CD14-positive monocyte (primary cell): ENCODE results near the gene HEPACAM2. TPM values are rescaled to one million over a fixed set of nuclear protein-coding genes. Genes with fewer than 3 reads are reported as not detected.

Source experiments
- DNase-seq, 3 donors: peaks; one replicate each; pipeline ENCODE4 v3.0.0-alpha.2; 2011 to 2022
- H2AFZ ChIP-seq: 2 replicates; pipeline ENCODE4 v1.6.0; 2012; ENCODE audit warnings: mild to moderate bottlenecking, low read depth, low read length, inconsistent platforms; ENCODE audit not compliant: insufficient read depth, poor library complexity, severe bottlenecking
- H3K27ac ChIP-seq, 2 donors: 1 replicate in 1 of 2; 2 replicates in 1 of 2; pipeline ENCODE4 v1.5.1; 2012 to 2013; ENCODE audit warnings: low read length in 2 of 2, control low read depth in 1 of 2, inconsistent platforms in 1 of 2, low read depth in 1 of 2, mild to moderate bottlenecking in 1 of 2
- H3K27me3 ChIP-seq, 2 donors: one replicate each; pipeline versions ENCODE4 v1.6.0 to v1.6.1; 2011 to 2013; ENCODE audit warnings: low read length in 2 of 2; ENCODE audit not compliant: control insufficient read depth in 2 of 2, insufficient read depth in 2 of 2
- H3K36me3 ChIP-seq, 2 donors: replicated peaks in 1 of 2; 1 replicate in 1 of 2; 2 replicates in 1 of 2; pipeline versions ENCODE4 v1.5.1 to v1.6.1; 2012 to 2013; ENCODE audit warnings: low read length in 2 of 2, control low read depth in 1 of 2, inconsistent platforms in 1 of 2, mild to moderate bottlenecking in 1 of 2; ENCODE audit not compliant: insufficient read depth in 2 of 2, control insufficient read depth in 1 of 2
- H3K4me1 ChIP-seq, 2 donors: 1 replicate in 1 of 2; 2 replicates in 1 of 2; pipeline versions ENCODE4 v1.5.1 to v1.6.1; 2012 to 2013; ENCODE audit warnings: low read length in 2 of 2, control low read depth in 1 of 2, inconsistent platforms in 1 of 2, mild to moderate bottlenecking in 1 of 2, moderate library complexity in 1 of 2; ENCODE audit not compliant: insufficient read depth in 2 of 2, control insufficient read depth in 1 of 2
- H3K4me2 ChIP-seq: replicated peaks from 2 replicates; pipeline ENCODE3; 2012; ENCODE audit warnings: low read length, moderate library complexity, mild to moderate bottlenecking; ENCODE audit not compliant: poor library complexity, severe bottlenecking; ENCODE audit errors: extremely low read depth
- H3K4me3 ChIP-seq, 3 experiments: fragments of 200-600 bp in 1 of 3; sonication (generic) in 1 of 3; replicated peaks in 1 of 3; 1 replicate in 2 of 3; 2 replicates in 1 of 3; pipeline ENCODE4 v1.5.1; 2011 to 2013; ENCODE audit warnings: low read length in 3 of 3, mild to moderate bottlenecking in 3 of 3, control low read depth in 2 of 3, low read depth in 2 of 3, inconsistent platforms in 1 of 3, moderate library complexity in 1 of 3
- H3K79me2 ChIP-seq: 2 replicates; pipeline ENCODE4 v1.6.0; 2012; ENCODE audit warnings: mild to moderate bottlenecking, control low read depth, inconsistent platforms, low read length, moderate library complexity; ENCODE audit not compliant: insufficient read depth
- H3K9ac ChIP-seq: 2 replicates; pipeline ENCODE4 v1.6.0; 2017; ENCODE audit warnings: low read length, mild to moderate bottlenecking; ENCODE audit not compliant: insufficient read depth, poor library complexity, severe bottlenecking
- H3K9me3 ChIP-seq, 2 donors: replicated peaks in 1 of 2; 1 replicate in 1 of 2; 2 replicates in 1 of 2; pipeline versions ENCODE4 v1.5.1 to v1.6.1; 2012 to 2013; ENCODE audit warnings: low read length in 2 of 2, control low read depth in 1 of 2; ENCODE audit not compliant: control insufficient read depth in 1 of 2, insufficient read depth in 1 of 2
- H4K20me1 ChIP-seq: 2 replicates; pipeline ENCODE4 v1.6.0; 2012; ENCODE audit warnings: mild to moderate bottlenecking, low read length, control low read depth, moderate library complexity; ENCODE audit not compliant: insufficient read depth
- H3K27ac Mint-ChIP-seq, 7 donors: one replicate each; pipeline ENCODE4 v1.8.0; 2020; ENCODE audit warnings: mild to moderate bottlenecking in 7 of 7, mixed read lengths in 7 of 7, moderate library complexity in 6 of 7, inconsistent platforms in 2 of 7
- H3K27me3 Mint-ChIP-seq, 3 donors: one replicate each; pipeline ENCODE4 v1.8.0; 2021 to 2022; ENCODE audit warnings: low read depth in 3 of 3, mild to moderate bottlenecking in 3 of 3, mixed read lengths in 3 of 3, moderate library complexity in 3 of 3, inconsistent platforms in 1 of 3
- H3K36me3 Mint-ChIP-seq, 2 donors: one replicate each; pipeline ENCODE4 v1.8.0; 2020; ENCODE audit warnings: mixed read lengths in 2 of 2, inconsistent platforms in 1 of 2, mild to moderate bottlenecking in 1 of 2
- H3K4me1 Mint-ChIP-seq: one replicate; pipeline ENCODE4 v1.8.0; 2020; ENCODE audit warnings: mild to moderate bottlenecking, mixed read lengths
- H3K4me3 Mint-ChIP-seq, 2 donors: one replicate each; pipeline ENCODE4 v1.8.0; 2020; ENCODE audit warnings: mild to moderate bottlenecking in 2 of 2, mixed read lengths in 2 of 2, moderate library complexity in 1 of 2
- H3K9me3 Mint-ChIP-seq, 7 donors: one replicate each; pipeline ENCODE4 v1.8.0; 2020 to 2022; ENCODE audit warnings: mixed read lengths in 7 of 7, mild to moderate bottlenecking in 6 of 7, moderate library complexity in 6 of 7, inconsistent platforms in 2 of 7
- WGBS: methylation state at CpG from one replicate; pipeline ENCODE4 v1.1.5; 2013; ENCODE audit warnings: missing lambda C conversion rate; ENCODE audit not compliant: insufficient coverage; 5-methylcytosine and 5-hydroxymethylcytosine counted together
- intact Hi-C, 2 donors: fragments of 100-400 bp; cut with micrococcal nuclease; formaldehyde crosslinking; loops; one replicate each; pipeline versions ENCODE4 v1.15.0 to v1.15.1; 2023
- polyA plus RNA-seq, 3 donors: library from polyadenylated mRNA; depleted of rRNA in 1 of 3; unstranded in 2 of 3; stranded (reverse) in 1 of 3; fragments of 300-500 nt in 2 of 3; fragments of >200 nt in 1 of 3; fragmentation: Illumina TruSeq in 2 of 3; gene quantifications; 1 replicate in 2 of 3; 2 replicates in 1 of 3; pipeline ENCODE4 v1.2.3, GENCODE V29; 2012 to 2021
- TF ChIP-seq, protein P1 (sequence below): fragments of 200-600 bp; IDR thresholded peaks from one replicate; pipeline ENCODE4 v1.8.0; 2022; ENCODE audit warnings: antibody characterized with exemption, mild to moderate bottlenecking

HEPACAM2 gene
- polyA plus RNA-seq, 3 donors, result 0.11 TPM; not detected in 2

- intact Hi-C loops, result no loop called here
- WGBS, result 84% methylated on average over 2 of the region's 10 CpGs
- no peaks in the 10 kb centered on the region for H3K27me3 ChIP-seq
- H4K20me1 ChIP-seq, result no peaks in the 10 kb centered on the region
- no peak overlapping the region for H2AFZ ChIP-seq
- H3K79me2 ChIP-seq, result no peaks in the 10 kb centered on the region
- H3K27ac ChIP-seq, result no peak overlapping the region
- no peak overlapping the region for H3K4me3 Mint-ChIP-seq
- H3K36me3 ChIP-seq, result no peaks in the 10 kb centered on the region
- H3K4me3 ChIP-seq, result no peak overlapping the region
- TF ChIP-seq, protein P1, sequence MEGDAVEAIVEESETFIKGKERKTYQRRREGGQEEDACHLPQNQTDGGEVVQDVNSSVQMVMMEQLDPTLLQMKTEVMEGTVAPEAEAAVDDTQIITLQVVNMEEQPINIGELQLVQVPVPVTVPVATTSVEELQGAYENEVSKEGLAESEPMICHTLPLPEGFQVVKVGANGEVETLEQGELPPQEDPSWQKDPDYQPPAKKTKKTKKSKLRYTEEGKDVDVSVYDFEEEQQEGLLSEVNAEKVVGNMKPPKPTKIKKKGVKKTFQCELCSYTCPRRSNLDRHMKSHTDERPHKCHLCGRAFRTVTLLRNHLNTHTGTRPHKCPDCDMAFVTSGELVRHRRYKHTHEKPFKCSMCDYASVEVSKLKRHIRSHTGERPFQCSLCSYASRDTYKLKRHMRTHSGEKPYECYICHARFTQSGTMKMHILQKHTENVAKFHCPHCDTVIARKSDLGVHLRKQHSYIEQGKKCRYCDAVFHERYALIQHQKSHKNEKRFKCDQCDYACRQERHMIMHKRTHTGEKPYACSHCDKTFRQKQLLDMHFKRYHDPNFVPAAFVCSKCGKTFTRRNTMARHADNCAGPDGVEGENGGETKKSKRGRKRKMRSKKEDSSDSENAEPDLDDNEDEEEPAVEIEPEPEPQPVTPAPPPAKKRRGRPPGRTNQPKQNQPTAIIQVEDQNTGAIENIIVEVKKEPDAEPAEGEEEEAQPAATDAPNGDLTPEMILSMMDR, result no peak
- no peaks in the 10 kb centered on the region for H3K4me1 Mint-ChIP-seq
- H3K4me2 ChIP-seq, result peak overlapping the region; percentile 17
- no peak overlapping the region for H3K27ac Mint-ChIP-seq
- no peaks in the 10 kb centered on the region for H3K36me3 Mint-ChIP-seq
- H3K4me1 ChIP-seq, result peaks cover 11 to 12% of the 10 kb centered on the region in 2 donors
- H3K9ac ChIP-seq, result no peak overlapping the region
- DNase-seq, result peak; percentile 12 to 38 (median 30)
- no peaks in the 10 kb centered on the region for H3K9me3 ChIP-seq
- H3K9me3 Mint-ChIP-seq, result no peaks in the 10 kb centered on the region
- peaks cover 0 to 3% (median 0%) of the 10 kb centered on the region in 3 donors for H3K27me3 Mint-ChIP-seq
Measured at GRCh38 chr7:93218997-93219827, 7.1 kb downstream of the HEPACAM2 start.

- no peaks in the 10 kb centered on the region for H3K4me1 ChIP-seq
- no peaks in the 10 kb centered on the region for H4K20me1 ChIP-seq
- H2AFZ ChIP-seq, result no peak overlapping the region
- TF ChIP-seq, protein P1, result no peak
- Mint-ChIP-seq H3K9me3 (no peaks in the 10 kb centered on the region), H3K4me1 (peaks cover 3% of the 10 kb centered on the region), H3K27me3 (peaks cover 0 to 5% (median 3%) of the 10 kb centered on the region in 3 donors), H3K4me3 (no peak overlapping the region), H3K36me3 (no peaks in the 10 kb centered on the region), H3K27ac (no peak overlapping the region)
- intact Hi-C loops, result no loop called here
- no peak overlapping the region for H3K4me3 ChIP-seq
- H3K9ac ChIP-seq, result no peak overlapping the region
- no CpG with 5 or more reads among the region's 1 CpG for WGBS
- H3K27ac ChIP-seq, result no peak overlapping the region
- H3K27me3 ChIP-seq, result no peaks in the 10 kb centered on the region
- H3K4me2 ChIP-seq, result no peak overlapping the region
- no peaks in the 10 kb centered on the region for H3K36me3 ChIP-seq
- H3K79me2 ChIP-seq, result no peaks in the 10 kb centered on the region
- H3K9me3 ChIP-seq, result no peaks in the 10 kb centered on the region
- no peak for DNase-seq
Measured at GRCh38 chr7:93212881-93213280, 13.4 kb downstream of the HEPACAM2 start.
